HEK293 (cell line): ENCODE data around the gene TNIP1.

Source experiments
- CTCF ChIA-PET: fragments of 350-600 bp; formaldehyde crosslinking; extraction: SDS; loops from one replicate; lab custom pipeline; 2021; ENCODE audit warnings: antibody characterized with exemption; lab: Yijun Ruan, JAX
- POLR2A ChIA-PET: fragments of 300-600 bp; formaldehyde crosslinking; extraction: SDS; loops from one replicate; lab custom pipeline; 2020; ENCODE audit warnings: antibody characterized with exemption, inconsistent platforms; lab: Yijun Ruan, JAX
- H3K27ac ChIP-seq: fragments of 200-500 bp; sonication (Bioruptor generic); 2 replicates; pipeline ENCODE4 v1.5.1; 2014; ENCODE audit warnings: low read depth, low read length, control low read depth, inconsistent platforms; ENCODE audit errors: extremely low read depth
- H3K36me3 ChIP-seq, 2 experiments: fragments of 200-500 bp in 1 of 2; sonication (Bioruptor generic) in 1 of 2; 1 replicate in 1 of 2; 2 replicates in 1 of 2; pipeline ENCODE4 v1.5.1; 2014 to 2017; ENCODE audit warnings: inconsistent platforms in 2 of 2, low read length in 2 of 2; ENCODE audit not compliant: control insufficient read depth in 2 of 2, insufficient read depth in 1 of 2
- H3K4me1 ChIP-seq: fragments of 200-500 bp; sonication (Bioruptor generic); 2 replicates; pipeline ENCODE4 v1.5.1; 2014; ENCODE audit warnings: mild to moderate bottlenecking, low read length, inconsistent platforms; ENCODE audit not compliant: control insufficient read depth, insufficient read depth
- H3K4me3 ChIP-seq: 2 replicates; pipeline ENCODE4 v1.5.1; 2011; ENCODE audit warnings: low read depth, mild to moderate bottlenecking, control low read depth, low read length, moderate library complexity
- H3K9me3 ChIP-seq: fragments of 200-500 bp; sonication (Bioruptor generic); 2 replicates; pipeline ENCODE4 v1.5.1; 2014; ENCODE audit warnings: low read depth, low read length, inconsistent platforms; ENCODE audit not compliant: control insufficient read depth, insufficient read depth
- ELK4 ChIP-seq: IDR thresholded peaks from 2 replicates; pipeline ENCODE4 v1.6.1; 2011; ENCODE audit warnings: mild to moderate bottlenecking, low read depth, low read length, borderline replicate concordance
- KLF10 ChIP-seq: fragments of 450-650 bp; IDR thresholded peaks from 2 replicates; pipeline ENCODE4 v1.5.1; 2018; ENCODE audit warnings: missing biosample characterization, mild to moderate bottlenecking, missing genetic modification characterization
- REPIN1 ChIP-seq: fragments of 450-650 bp; formaldehyde crosslinking; IDR thresholded peaks from 2 replicates; pipeline ENCODE4 v1.5.1; 2017; ENCODE audit warnings: missing biosample characterization, missing genetic modification characterization, low read depth
- REST ChIP-seq: fragments of 450-650 bp; formaldehyde crosslinking; IDR thresholded peaks from 2 replicates; pipeline ENCODE4 v1.5.1; 2016; ENCODE audit warnings: missing biosample characterization, missing genetic modification characterization
- YY1 ChIP-seq: fragments of 450-650 bp; formaldehyde crosslinking; IDR thresholded peaks from 2 replicates; pipeline ENCODE4 v1.5.1; 2018; ENCODE audit warnings: missing biosample characterization, missing genetic modification characterization
- ZBTB10 ChIP-seq: fragments of 450-650 bp; formaldehyde crosslinking; IDR thresholded peaks from 2 replicates; pipeline ENCODE4 v1.5.1; 2016; ENCODE audit warnings: missing biosample characterization, missing genetic modification characterization
- ZNF10 ChIP-seq: fragments of 450-650 bp; formaldehyde crosslinking; IDR thresholded peaks from 2 replicates; pipeline ENCODE4 v1.5.1; 2017; ENCODE audit warnings: missing biosample characterization, missing genetic modification characterization
- ZNF155 ChIP-seq: fragments of 450-650 bp; formaldehyde crosslinking; IDR thresholded peaks from 2 replicates; pipeline ENCODE4 v1.5.1; 2016; ENCODE audit warnings: missing biosample characterization, missing genetic modification characterization
- ZNF280D ChIP-seq: fragments of 450-650 bp; formaldehyde crosslinking; IDR thresholded peaks from 2 replicates; pipeline ENCODE4 v1.5.1; 2016; ENCODE audit warnings: missing biosample characterization, missing genetic modification characterization
- ZNF302 ChIP-seq: fragments of 450-650 bp; formaldehyde crosslinking; IDR thresholded peaks from 2 replicates; pipeline ENCODE4 v1.5.1; 2016; ENCODE audit warnings: missing biosample characterization, missing genetic modification characterization, low read depth
- ZNF341 ChIP-seq: fragments of 450-650 bp; formaldehyde crosslinking; IDR thresholded peaks from 2 replicates; pipeline ENCODE4; 2016; ENCODE audit warnings: low read depth, missing biosample characterization, missing genetic modification characterization
- ZNF37A ChIP-seq: fragments of 450-650 bp; IDR thresholded peaks from 2 replicates; pipeline ENCODE4 v1.5.1; 2018; ENCODE audit warnings: missing biosample characterization, missing genetic modification characterization
- ZNF433 ChIP-seq: fragments of 450-650 bp; formaldehyde crosslinking; IDR thresholded peaks from 2 replicates; pipeline ENCODE4 v1.5.1; 2016; ENCODE audit warnings: missing biosample characterization, missing genetic modification characterization, low read depth
- ZNF48 ChIP-seq: fragments of 450-650 bp; formaldehyde crosslinking; IDR thresholded peaks from 2 replicates; pipeline ENCODE4 v1.5.1; 2016; ENCODE audit warnings: missing biosample characterization, missing genetic modification characterization
- ZNF510 ChIP-seq: fragments of 450-650 bp; formaldehyde crosslinking; IDR thresholded peaks from 2 replicates; pipeline ENCODE4 v1.5.1; 2018; ENCODE audit warnings: mild to moderate bottlenecking, missing genetic modification characterization, missing biosample characterization; ENCODE audit not compliant: insufficient replicate concordance
- ZNF514 ChIP-seq: fragments of 450-650 bp; formaldehyde crosslinking; IDR thresholded peaks from 2 replicates; pipeline ENCODE4 v1.5.1; 2016; ENCODE audit warnings: missing biosample characterization, missing genetic modification characterization
- ZNF624 ChIP-seq: fragments of 450-650 bp; formaldehyde crosslinking; IDR thresholded peaks from 2 replicates; pipeline ENCODE4 v1.5.1; 2017; ENCODE audit warnings: missing biosample characterization, missing genetic modification characterization
- ZNF777 ChIP-seq: fragments of 450-650 bp; formaldehyde crosslinking; IDR thresholded peaks from 2 replicates; pipeline ENCODE4 v1.5.1; 2017; ENCODE audit warnings: missing biosample characterization, missing genetic modification characterization, borderline replicate concordance

Gene TNIP1

GRCh38 chr5:151038412-151038745 is 42.5 kb downstream of the TNIP1 start:
- H3K9me3 ChIP-seq: no peaks in the 10 kb centered on the region
- H3K27ac ChIP-seq: no peak overlapping the region
- H3K4me3 ChIP-seq: no peak overlapping the region
- peaks cover 10 to 89% of the 10 kb centered on the region in 2 experiments; a peak in 2 of 3 replicates for H3K36me3 ChIP-seq
- TF ChIP-seq ZNF48 (tag by site-specific recombination): no peak
- no peak for TF ChIP-seq REPIN1 (tag by site-specific recombination)
- TF ChIP-seq KLF10: no peak
- no peak for TF ChIP-seq YY1 (tag by site-specific recombination)
- no peak for TF ChIP-seq ZNF341 (tag by site-specific recombination)
- TF ChIP-seq ZNF624 (tag by site-specific recombination): no peak
- no peak for TF ChIP-seq ELK4
- no peak for TF ChIP-seq ZNF10
- TF ChIP-seq ZNF155: no peak
- no peak for TF ChIP-seq ZNF433 (tag by site-specific recombination)
- TF ChIP-seq ZNF510 (tag by site-specific recombination): no peak
- TF ChIP-seq REST (tag by site-specific recombination): no peak
- no peak for TF ChIP-seq ZBTB10 (tag by site-specific recombination)
- TF ChIP-seq ZNF302 (tag by site-specific recombination): no peak
- TF ChIP-seq ZNF777 (tag by site-specific recombination): no peak
- TF ChIP-seq ZNF37A (tag by site-specific recombination): no peak
- TF ChIP-seq ZNF280D: no peak
- no peak for TF ChIP-seq ZNF514 (tag by site-specific recombination)
- ChIA-PET POLR2A (no interaction called here), CTCF (interaction anchor here (3.3 kb wide), 1 partner anchor 10 kb away, joined by 15 read pairs; no protein-coding TSS in a partner anchor)
- 0 out of 2 replicates have a peak, but pooled peaks cover 3% of the 10 kb centered on the region for H3K4me1 ChIP-seq
